Left ventricle myocardium superior (tissue), 1 donor: ENCODE data around the gene NIT2. TPM values are rescaled to one million over a fixed set of nuclear protein-coding genes. Genes with fewer than 3 reads are reported as not detected.

Source experiments
- ATAC-seq: fragments of 200-7000 bp; cut with Tn5 transposase; one replicate; pipeline ENCODE4 v1.9.1; 2020; ENCODE audit warnings: mild to moderate bottlenecking, moderate library complexity
- DNase-seq: peaks from one replicate; pipeline ENCODE4 v3.0.0-alpha.2; 2020
- intact Hi-C: fragments of 100-400 bp; cut with micrococcal nuclease; formaldehyde crosslinking; loops from one replicate; pipeline ENCODE4 v1.11.0; 2022
- total RNA-seq: library from RNA; stranded (reverse); fragmentation: NEBNext Ultra II Directional; extraction: Animal tissue kit (Norgen Biotek cat#: 25700); gene quantifications from one replicate; pipeline ENCODE4 v1.2.1, GENCODE V29; 2021
- donor health status: DM: no; HTN: yes; CAD: no; lungs with severe emphysema.

NIT2 gene
- total RNA-seq, 1 donor from 2014 or later: 47.3 TPM

GRCh38 chr3:100384733-100385525, 50.4 kb downstream of the NIT2 start:
- ATAC-seq (no peak), DNase-seq (no peak)
- intact Hi-C loops: loop anchor here (5.0 kb wide), 1 partner anchor 63 kb away; no protein-coding TSS in a partner anchor

- intact Hi-C loops: no loop called here
- peak; percentile 82 for ATAC-seq
- DNase-seq: no peak
Observed at GRCh38 chr3:100386437-100387074, 52.0 kb downstream of the NIT2 start.

GRCh38 chr3:100389025-100389424, 54.5 kb downstream of the NIT2 start:
- no peak for DNase-seq
- intact Hi-C loops: no loop called here
- ATAC-seq: no peak

- no peak for ATAC-seq
- no peak for DNase-seq
- intact Hi-C loops: no loop called here
Observed at GRCh38 chr3:100395679-100396431, 61.3 kb downstream of the NIT2 start.

GRCh38 chr3:100396967-100397366, 62.4 kb downstream of the NIT2 start:
- ATAC-seq: no peak
- intact Hi-C loops: no loop called here

GRCh38 chr3:100399341-100400071, 64.9 kb downstream of the NIT2 start:
- no peak for DNase-seq
- intact Hi-C loops: no loop called here

More at GRCh38 chr3:100396967-100397366, 62.4 kb downstream of the NIT2 start:
- no peak for DNase-seq

GRCh38 chr3:100400419-100400779, 65.8 kb downstream of the NIT2 start:
- intact Hi-C loops: no loop called here
- peak; percentile 4 for ATAC-seq
- DNase-seq: no peak

More at GRCh38 chr3:100399341-100400071, 64.9 kb downstream of the NIT2 start:
- ATAC-seq: no peak

GRCh38 chr3:100400780-100401673, 66.5 kb downstream of the NIT2 start, which contains the start of the genes LNP1 and TOMM70:
TSS of gene LNP1 (plus strand) at chr3:100401539. CDS start at chr3:100429730, 28,191 bp downstream.
TSS of gene TOMM70 (minus strand) at chr3:100401089. CDS start at chr3:100400949, 140 bp downstream.
- intact Hi-C loops: no loop called here

GRCh38 chr3:100401674-100402041, 67.1 kb downstream of the NIT2 start:
- DNase-seq (peak; percentile 51), ATAC-seq (peak; percentile 7)
- intact Hi-C loops: no loop called here

More at GRCh38 chr3:100400780-100401673, 66.5 kb downstream of the NIT2 start, which contains the start of the genes LNP1 and TOMM70:
- ATAC-seq (peak; percentile 97), DNase-seq (peak; percentile 99)

- intact Hi-C loops: no loop called here
- no peak for ATAC-seq
- no peak for DNase-seq
Observed at GRCh38 chr3:100402256-100402655, 67.7 kb downstream of the NIT2 start.

- ATAC-seq: no peak
Observed at GRCh38 chr3:100402891-100403290, 68.3 kb downstream of the NIT2 start.

GRCh38 chr3:100403362-100404249, 69.0 kb downstream of the NIT2 start:
- DNase-seq: no peak

More at GRCh38 chr3:100402891-100403290, 68.3 kb downstream of the NIT2 start:
- intact Hi-C loops: no loop called here
- no peak for DNase-seq

GRCh38 chr3:100404250-100404548, 69.6 kb downstream of the NIT2 start:
- ATAC-seq (no peak), DNase-seq (no peak)
- intact Hi-C loops: no loop called here

More at GRCh38 chr3:100403362-100404249, 69.0 kb downstream of the NIT2 start:
- intact Hi-C loops: no loop called here
- no peak for ATAC-seq

- DNase-seq (no peak), ATAC-seq (no peak)
- intact Hi-C loops: no loop called here
Observed at GRCh38 chr3:100407164-100407563, 72.6 kb downstream of the NIT2 start.

- DNase-seq: no peak
- intact Hi-C loops: no loop called here
- ATAC-seq: no peak
Observed at GRCh38 chr3:100407977-100408532, 73.5 kb downstream of the NIT2 start.
